K562 (cell line): ENCODE results near the gene ATP2A2. TPM values are rescaled to one million over a fixed set of nuclear protein-coding genes. Genes with fewer than 3 reads are reported as not detected.

Experiments used
- ESRRB ChIP-seq: fragments of 250-450 bp; sonication (Bioruptor Pico); IDR thresholded peaks from 2 replicates; pipeline ENCODE4 v1.5.0; 2020; ENCODE audit warnings: mild to moderate bottlenecking, moderate library complexity, borderline replicate concordance
- GATAD2B ChIP-seq: fragments of 450-650 bp; IDR thresholded peaks from 2 replicates; pipeline ENCODE4 v1.6.1; 2017; ENCODE audit warnings: mild to moderate bottlenecking, borderline replicate concordance
- GTF2A2 ChIP-seq: IDR thresholded peaks from 2 replicates; pipeline ENCODE4 v1.6.1; 2016; ENCODE audit warnings: mild to moderate bottlenecking, missing genetic modification characterization, missing compliant biosample characterization
- GTF2F1 ChIP-seq: IDR thresholded peaks from 2 replicates; pipeline ENCODE4 v1.6.1; 2011; ENCODE audit warnings: low read depth, low read length, improper control_type of control experiment
- HDAC1 ChIP-seq, 2 experiments: fragments of 450-650 bp; IDR thresholded peaks; 2 replicates each; pipeline ENCODE4 v1.6.1; 2016 to 2017; ENCODE audit warnings: inconsistent platforms in 1 of 2, mild to moderate bottlenecking in 1 of 2, moderate library complexity in 1 of 2
- HMG20B ChIP-seq: fragments of 250-450 bp; sonication (Bioruptor Pico); IDR thresholded peaks from 2 replicates; pipeline ENCODE4 v1.5.0; 2021; ENCODE audit warnings: mild to moderate bottlenecking
- KLF16 ChIP-seq: IDR thresholded peaks from 2 replicates; pipeline ENCODE4 v1.6.1; 2016; ENCODE audit warnings: antibody characterized with exemption
- MAZ ChIP-seq, 2 experiments: fragments of 450-650 bp in 1 of 2; sonication (generic) in 1 of 2; formaldehyde crosslinking; IDR thresholded peaks in 1 of 2; conservative IDR thresholded peaks in 1 of 2; 2 replicates each; pipeline versions ENCODE4 v1.4.0 to v1.5.0; 2020; ENCODE audit warnings: mild to moderate bottlenecking in 1 of 2, missing genetic modification reagents in 1 of 2
- TCFL5 ChIP-seq: fragments of 250-450 bp; sonication (Bioruptor Pico); conservative IDR thresholded peaks from 2 replicates; pipeline ENCODE4 v1.6.1; 2021; ENCODE audit warnings: mild to moderate bottlenecking, moderate library complexity, matching md5 sums
- TEAD4 ChIP-seq, 2 experiments: sonication (generic) in 1 of 2; formaldehyde crosslinking in 1 of 2; IDR thresholded peaks; 2 replicates each; pipeline versions ENCODE4 v1.6.1 to v1.8.0; 2012 to 2022; ENCODE audit warnings: borderline replicate concordance in 1 of 2, inconsistent platforms in 1 of 2, low read length in 1 of 2, mild to moderate bottlenecking in 1 of 2, missing genetic modification reagents in 1 of 2
- ZFP36 ChIP-seq: fragments of 150-350 bp; IDR thresholded peaks from 2 replicates; pipeline ENCODE4 v1.6.1; 2018; ENCODE audit warnings: low read length, low read depth; ENCODE audit not compliant: partially characterized antibody
- ZNF24 ChIP-seq: fragments of 450-650 bp; IDR thresholded peaks from 2 replicates; pipeline ENCODE4 v1.6.1; 2016
- polyA plus RNA-seq, 8 experiments: library from polyadenylated mRNA; depleted of rRNA in 4 of 8; stranded (reverse) in 5 of 8; unstranded in 3 of 8; fragments of >200 nt; fragmentation: Nextera tagmentation in 2 of 8; fragmentation: Illumina TruSeq in 1 of 8; extraction: Ambion mirVana in 2 of 8; extraction: Trizol in 1 of 8; gene quantifications; 2 replicates each; pipeline versions ENCODE4 v1.2.1 to v1.2.3, GENCODE V29; 2011 to 2014; ENCODE audit warnings: inconsistent platforms in 1 of 8, missing spikeins in 1 of 8
- total RNA-seq, 7 experiments: library from RNA; depleted of rRNA in 6 of 7; stranded (reverse); fragments of >200 nt in 6 of 7; fragmentation: Illumina TruSeq in 2 of 7; extraction: Trizol in 2 of 7; gene quantifications; 2 replicates each; pipeline versions ENCODE4 v1.2.1 to v1.2.3, GENCODE V29; 2011 to 2021; ENCODE audit warnings: low replicate concordance in 1 of 7
- TF ChIP-seq, protein P1 (sequence below), 2 experiments: fragments of 450-650 bp in 1 of 2; sonication (generic) in 1 of 2; formaldehyde crosslinking; conservative IDR thresholded peaks; 2 replicates each; pipeline versions ENCODE4 v1.4.0 to v1.8.1; 2020 to 2022; ENCODE audit warnings: mild to moderate bottlenecking in 1 of 2, missing genetic modification reagents in 1 of 2
- TF ChIP-seq, protein P2 (sequence below): fragments of 450-650 bp; formaldehyde crosslinking; IDR thresholded peaks from 2 replicates; pipeline ENCODE4 v1.4.0; 2020; ENCODE audit warnings: mild to moderate bottlenecking, moderate library complexity
- TF ChIP-seq, protein P3 (sequence below): fragments of 200-800 bp; sonication (Bioruptor generic); IDR thresholded peaks from 2 replicates; pipeline ENCODE4 v1.6.1; 2017; ENCODE audit warnings: missing genetic modification characterization, missing compliant biosample characterization
- TF ChIP-seq, protein P4 (sequence below): IDR thresholded peaks from 2 replicates; pipeline ENCODE4 v1.6.1; 2012; ENCODE audit warnings: low read depth, low read length, improper control_type of control experiment, borderline replicate concordance
- TF ChIP-seq, protein P5 (sequence below), 3 experiments: fragments of 200-800 bp in 1 of 3; fragments of 250-450 bp in 1 of 3; fragments of 450-650 bp in 1 of 3; sonication (Bioruptor Pico) in 1 of 3; sonication (Bioruptor generic) in 1 of 3; formaldehyde crosslinking in 1 of 3; IDR thresholded peaks; 2 replicates each; pipeline versions ENCODE4 v1.6.1 to v1.8.0; 2016 to 2022; ENCODE audit warnings: mild to moderate bottlenecking in 2 of 3, missing genetic modification characterization in 2 of 3, missing compliant biosample characterization in 1 of 3, moderate library complexity in 1 of 3

Gene ATP2A2
- total and polyA plus RNA-seq, 9 of the 15 experiments (the other 6 are each of a cell fraction or from before 2014, with no cell fraction given), result 5.2 to 205 (median 51.6) TPM

DNA sequence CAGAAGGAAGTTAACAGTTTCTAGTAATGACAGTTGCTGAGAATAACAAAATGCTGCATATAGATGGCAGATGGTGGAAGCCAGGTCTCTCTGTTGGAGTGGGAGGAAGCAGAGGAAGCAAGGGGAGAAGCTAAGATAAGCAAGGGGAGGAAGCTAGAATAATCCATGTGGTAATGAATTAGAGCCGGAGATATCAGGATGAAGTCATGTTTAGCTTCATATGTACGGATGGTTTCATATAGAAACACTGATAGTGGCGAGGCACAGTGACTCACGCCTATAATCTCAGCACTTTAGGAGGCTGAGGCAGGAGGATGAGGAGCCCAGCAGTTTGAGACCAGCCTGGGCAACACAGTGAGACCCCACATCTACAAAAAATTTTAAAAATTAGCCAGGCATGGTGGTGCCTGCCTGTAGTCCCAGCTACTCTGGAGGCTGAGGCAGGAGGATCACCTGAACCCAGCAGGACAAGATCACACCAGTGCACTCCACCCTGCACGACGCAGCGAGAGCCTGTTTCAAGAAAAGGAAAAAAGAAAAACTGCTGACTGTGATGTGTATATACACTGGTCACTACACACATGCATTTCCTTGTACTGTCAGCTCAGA is 73.2 kb downstream of the ATP2A2 start (continued):
- TF ChIP-seq, protein P1, sequence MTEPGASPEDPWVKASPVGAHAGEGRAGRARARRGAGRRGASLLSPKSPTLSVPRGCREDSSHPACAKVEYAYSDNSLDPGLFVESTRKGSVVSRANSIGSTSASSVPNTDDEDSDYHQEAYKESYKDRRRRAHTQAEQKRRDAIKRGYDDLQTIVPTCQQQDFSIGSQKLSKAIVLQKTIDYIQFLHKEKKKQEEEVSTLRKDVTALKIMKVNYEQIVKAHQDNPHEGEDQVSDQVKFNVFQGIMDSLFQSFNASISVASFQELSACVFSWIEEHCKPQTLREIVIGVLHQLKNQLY (CRISPR knock-in tag; conservative IDR thresholded peaks at IDR 0.05), result no peak
- TF ChIP-seq HMG20B (CRISPR knock-in tag) (no peak), ZFP36 (no peak), GTF2A2 (tag) (no peak), GATAD2B (peak; percentile 58), HDAC1 (IDR thresholded peaks at IDR 0.05) (peak; percentile 85 to 96), TEAD4 (IDR thresholded peaks at IDR 0.05; ENCODE audit: low read length) (peak; percentile 98), TEAD4 (CRISPR knock-in tag; IDR thresholded peaks at IDR 0.05; ENCODE audit: borderline replicate concordance) (no peak), MAZ (CRISPR knock-in tag; conservative IDR thresholded peaks at IDR 0.05 in 1 of 2, IDR thresholded peaks at IDR 0.05 in 1 of 2) (peak in 1 of 2 experiments; percentile 38; a peak in 1 of 4 replicates), KLF16 (peak; percentile 98), ESRRB (CRISPR knock-in tag) (no peak), GTF2F1 (no peak), TCFL5 (no peak), ZNF24 (no peak)
- TF ChIP-seq, protein P2, sequence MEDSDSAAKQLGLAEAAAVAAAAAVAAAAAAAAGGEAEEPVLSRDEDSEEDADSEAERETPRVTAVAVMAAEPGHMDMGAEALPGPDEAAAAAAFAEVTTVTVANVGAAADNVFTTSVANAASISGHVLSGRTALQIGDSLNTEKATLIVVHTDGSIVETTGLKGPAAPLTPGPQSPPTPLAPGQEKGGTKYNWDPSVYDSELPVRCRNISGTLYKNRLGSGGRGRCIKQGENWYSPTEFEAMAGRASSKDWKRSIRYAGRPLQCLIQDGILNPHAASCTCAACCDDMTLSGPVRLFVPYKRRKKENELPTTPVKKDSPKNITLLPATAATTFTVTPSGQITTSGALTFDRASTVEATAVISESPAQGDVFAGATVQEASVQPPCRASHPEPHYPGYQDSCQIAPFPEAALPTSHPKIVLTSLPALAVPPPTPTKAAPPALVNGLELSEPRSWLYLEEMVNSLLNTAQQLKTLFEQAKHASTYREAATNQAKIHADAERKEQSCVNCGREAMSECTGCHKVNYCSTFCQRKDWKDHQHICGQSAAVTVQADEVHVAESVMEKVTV, result no peak
- TF ChIP-seq, protein P3, sequence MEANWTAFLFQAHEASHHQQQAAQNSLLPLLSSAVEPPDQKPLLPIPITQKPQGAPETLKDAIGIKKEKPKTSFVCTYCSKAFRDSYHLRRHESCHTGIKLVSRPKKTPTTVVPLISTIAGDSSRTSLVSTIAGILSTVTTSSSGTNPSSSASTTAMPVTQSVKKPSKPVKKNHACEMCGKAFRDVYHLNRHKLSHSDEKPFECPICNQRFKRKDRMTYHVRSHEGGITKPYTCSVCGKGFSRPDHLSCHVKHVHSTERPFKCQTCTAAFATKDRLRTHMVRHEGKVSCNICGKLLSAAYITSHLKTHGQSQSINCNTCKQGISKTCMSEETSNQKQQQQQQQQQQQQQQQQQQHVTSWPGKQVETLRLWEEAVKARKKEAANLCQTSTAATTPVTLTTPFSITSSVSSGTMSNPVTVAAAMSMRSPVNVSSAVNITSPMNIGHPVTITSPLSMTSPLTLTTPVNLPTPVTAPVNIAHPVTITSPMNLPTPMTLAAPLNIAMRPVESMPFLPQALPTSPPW (CRISPR knock-in tag), result peak; percentile 63
- TF ChIP-seq, protein P4, sequence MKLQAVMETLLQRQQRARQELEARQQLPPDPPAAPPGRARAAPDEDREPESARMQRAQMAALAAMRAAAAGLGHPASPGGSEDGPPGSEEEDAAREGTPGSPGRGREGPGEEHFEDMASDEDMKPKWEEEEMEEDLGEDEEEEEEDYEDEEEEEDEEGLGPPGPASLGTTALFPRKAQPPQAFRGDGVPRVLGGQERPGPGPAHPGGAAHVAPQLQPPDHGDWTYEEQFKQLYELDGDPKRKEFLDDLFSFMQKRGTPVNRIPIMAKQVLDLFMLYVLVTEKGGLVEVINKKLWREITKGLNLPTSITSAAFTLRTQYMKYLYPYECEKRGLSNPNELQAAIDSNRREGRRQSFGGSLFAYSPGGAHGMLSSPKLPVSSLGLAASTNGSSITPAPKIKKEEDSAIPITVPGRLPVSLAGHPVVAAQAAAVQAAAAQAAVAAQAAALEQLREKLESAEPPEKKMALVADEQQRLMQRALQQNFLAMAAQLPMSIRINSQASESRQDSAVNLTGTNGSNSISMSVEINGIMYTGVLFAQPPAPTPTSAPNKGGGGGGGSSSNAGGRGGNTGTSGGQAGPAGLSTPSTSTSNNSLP, result peak; percentile 98
- TF ChIP-seq, protein P5, sequence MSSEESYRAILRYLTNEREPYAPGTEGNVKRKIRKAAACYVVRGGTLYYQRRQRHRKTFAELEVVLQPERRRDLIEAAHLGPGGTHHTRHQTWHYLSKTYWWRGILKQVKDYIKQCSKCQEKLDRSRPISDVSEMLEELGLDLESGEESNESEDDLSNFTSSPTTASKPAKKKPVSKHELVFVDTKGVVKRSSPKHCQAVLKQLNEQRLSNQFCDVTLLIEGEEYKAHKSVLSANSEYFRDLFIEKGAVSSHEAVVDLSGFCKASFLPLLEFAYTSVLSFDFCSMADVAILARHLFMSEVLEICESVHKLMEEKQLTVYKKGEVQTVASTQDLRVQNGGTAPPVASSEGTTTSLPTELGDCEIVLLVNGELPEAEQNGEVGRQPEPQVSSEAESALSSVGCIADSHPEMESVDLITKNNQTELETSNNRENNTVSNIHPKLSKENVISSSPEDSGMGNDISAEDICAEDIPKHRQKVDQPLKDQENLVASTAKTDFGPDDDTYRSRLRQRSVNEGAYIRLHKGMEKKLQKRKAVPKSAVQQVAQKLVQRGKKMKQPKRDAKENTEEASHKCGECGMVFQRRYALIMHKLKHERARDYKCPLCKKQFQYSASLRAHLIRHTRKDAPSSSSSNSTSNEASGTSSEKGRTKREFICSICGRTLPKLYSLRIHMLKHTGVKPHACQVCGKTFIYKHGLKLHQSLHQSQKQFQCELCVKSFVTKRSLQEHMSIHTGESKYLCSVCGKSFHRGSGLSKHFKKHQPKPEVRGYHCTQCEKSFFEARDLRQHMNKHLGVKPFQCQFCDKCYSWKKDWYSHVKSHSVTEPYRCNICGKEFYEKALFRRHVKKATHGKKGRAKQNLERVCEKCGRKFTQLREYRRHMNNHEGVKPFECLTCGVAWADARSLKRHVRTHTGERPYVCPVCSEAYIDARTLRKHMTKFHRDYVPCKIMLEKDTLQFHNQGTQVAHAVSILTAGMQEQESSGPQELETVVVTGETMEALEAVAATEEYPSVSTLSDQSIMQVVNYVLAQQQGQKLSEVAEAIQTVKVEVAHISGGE (CRISPR knock-in tag; IDR thresholded peaks at IDR 0.05), result peak in 1 of 3 experiments; percentile 72; a peak in 2 of 6 replicates
